Measurements from ENCODE around the gene MTIF2.

- TF ChIP-seq CTCF (conservative IDR thresholded peaks at IDR 0.05; ENCODE audit: low read length) (no peak), EZH2phosphoT487 (IDR thresholded peaks at IDR 0.05; ENCODE audit: borderline replicate concordance) (no peak)
Observed at GRCh38 chr2:55245411-55245810, 23.6 kb downstream of the MTIF2 start.
